T follicular helper cell (primary cell): ENCODE results near the gene EN1.

Source experiments
- DNase-seq: peaks from one replicate; pipeline ENCODE4 v3.0.0-alpha.2; 2020; ENCODE audit warnings: low read depth

The EN1 gene

DNA sequence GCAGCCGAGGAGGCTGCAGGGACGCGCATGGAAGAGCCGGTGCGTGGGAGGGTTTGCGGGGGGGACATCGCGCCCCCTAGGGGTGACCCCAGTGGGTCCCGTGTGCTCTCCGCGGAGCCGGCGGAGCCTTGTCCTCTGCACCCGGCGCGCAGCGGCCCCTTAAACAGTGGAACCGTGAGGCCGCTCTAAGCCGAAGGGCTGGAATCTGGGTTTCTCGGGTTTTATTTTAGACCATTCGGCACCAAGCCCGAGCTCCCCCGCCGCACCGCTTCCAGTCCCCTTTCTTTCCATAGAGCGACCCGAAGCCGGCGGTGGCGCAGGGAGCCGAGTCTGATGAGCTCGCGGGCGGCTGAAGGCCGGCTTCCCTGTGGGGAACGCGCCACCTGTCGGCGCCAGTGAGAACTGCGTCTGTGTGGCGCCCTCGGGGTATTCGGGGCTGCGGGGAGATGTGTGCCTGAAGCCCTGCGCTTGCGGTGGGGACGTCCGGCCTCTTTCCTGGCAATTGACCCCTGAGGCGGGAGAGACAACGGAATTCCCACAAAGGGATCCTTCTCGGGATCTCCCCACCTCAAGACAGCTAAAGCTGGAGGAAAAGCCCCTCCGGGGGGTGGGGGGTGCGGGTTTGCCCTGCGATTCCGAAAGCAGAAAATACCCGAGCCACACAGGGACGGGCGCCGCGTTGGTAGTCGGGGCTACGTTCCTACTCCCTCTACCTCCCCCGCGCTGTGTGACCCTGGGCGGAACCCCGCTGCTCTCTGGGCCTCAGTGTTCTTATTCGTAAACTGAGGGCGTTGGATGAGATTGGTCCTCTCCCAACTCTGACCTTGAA lies 8.2 kb upstream of the EN1 start:
- DNase-seq = peak; percentile 74

DNA sequence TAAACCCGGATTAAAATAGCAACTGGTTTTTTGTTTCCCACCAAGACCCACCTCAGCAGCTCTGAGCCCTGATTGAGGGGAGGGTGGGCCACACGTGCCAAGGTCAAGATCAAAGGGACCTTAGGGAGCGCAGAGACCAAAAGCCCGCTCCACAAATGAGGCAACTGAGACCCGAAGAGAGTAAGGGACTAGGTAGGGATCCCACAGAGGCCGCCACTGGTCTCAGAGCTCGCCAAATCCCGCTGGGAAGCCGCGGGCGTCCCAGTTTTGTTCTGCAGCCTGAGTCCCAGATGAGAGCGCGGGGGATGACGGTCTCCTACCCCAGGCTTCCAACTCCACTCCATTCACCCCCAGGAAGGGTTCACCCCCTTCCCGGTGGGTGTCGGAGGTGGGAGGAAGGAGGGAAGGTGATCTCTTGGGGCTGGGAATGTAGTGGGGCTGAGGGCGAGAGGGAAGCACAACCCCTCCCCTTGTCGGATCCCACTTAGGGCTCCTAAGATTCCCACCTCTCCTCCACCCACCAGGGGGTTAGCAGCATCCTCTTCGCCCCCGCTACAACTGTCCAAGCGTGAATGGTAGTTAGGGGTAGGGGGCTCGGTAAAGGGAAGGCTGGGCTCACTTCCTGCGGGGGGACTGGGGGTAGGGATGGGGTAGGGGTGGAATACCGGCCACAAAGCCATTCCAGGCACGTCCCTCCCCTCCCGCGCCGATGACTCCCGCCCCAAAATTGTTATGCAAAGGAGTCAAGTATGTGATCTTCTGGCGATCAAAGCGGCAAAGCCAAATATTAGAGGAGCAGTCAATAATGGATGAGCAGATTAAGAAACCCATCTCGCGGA lies 7.3 kb upstream of the EN1 start:
- DNase-seq = no peak

DNA sequence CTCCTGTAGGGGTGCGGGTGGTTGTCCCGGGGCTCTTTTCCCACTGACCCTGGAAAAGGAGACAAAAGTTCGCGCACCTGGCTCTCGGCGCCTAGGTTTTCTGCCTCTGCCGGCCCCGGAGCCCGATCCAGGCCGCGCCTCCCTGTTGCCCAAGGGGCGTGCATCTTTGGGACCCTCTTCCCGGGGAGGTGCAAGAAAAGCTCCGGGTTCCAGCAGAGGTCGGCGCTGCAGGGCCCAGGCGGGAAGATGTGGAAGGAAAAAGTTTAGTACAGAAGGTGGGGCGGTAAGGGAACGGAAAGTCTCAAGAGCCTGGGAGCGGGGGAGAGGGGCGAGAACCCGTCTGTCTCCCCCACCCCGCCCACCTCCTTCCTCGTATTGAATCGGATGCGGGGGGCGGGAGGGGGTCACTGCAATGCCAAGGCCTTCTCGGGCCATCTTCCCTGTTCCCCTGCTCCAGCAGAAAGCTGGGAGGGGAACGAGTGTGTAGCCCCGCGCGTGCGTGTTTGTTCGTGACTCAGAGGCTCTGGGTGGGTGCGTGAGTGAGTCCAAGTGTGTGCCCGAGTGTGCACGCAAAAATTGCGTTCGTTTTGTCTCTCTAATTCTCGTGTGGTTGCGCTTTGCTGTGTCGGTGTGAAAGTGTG lies 6.3 kb upstream of the EN1 start:
- no peak for DNase-seq

DNA sequence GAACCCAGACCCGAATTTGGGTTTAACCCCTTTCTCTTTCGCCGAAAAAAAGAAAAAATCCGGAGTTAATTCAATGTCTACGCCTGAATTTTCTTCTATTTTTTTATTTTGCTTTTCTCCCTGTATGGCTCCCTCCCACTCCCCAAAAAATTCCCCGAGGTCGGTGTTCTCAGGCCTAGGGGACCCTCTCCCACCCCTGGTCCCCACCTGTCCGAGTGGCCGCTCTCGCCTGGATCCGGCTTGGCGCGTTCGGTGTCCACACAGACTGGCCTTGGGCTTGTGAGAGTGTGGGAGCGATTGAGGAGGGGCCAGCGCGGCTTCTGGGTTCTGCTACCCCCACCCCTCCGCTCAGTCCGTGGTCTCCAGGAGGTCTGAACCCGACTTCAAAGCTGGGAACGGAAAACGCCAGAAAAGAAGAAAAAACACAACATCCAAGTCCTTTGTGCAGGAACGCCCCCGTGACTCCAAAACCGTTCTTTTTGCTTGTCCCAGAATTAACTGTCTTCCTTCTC lies 5.7 kb upstream of the EN1 start:
- DNase-seq = no peak

DNA sequence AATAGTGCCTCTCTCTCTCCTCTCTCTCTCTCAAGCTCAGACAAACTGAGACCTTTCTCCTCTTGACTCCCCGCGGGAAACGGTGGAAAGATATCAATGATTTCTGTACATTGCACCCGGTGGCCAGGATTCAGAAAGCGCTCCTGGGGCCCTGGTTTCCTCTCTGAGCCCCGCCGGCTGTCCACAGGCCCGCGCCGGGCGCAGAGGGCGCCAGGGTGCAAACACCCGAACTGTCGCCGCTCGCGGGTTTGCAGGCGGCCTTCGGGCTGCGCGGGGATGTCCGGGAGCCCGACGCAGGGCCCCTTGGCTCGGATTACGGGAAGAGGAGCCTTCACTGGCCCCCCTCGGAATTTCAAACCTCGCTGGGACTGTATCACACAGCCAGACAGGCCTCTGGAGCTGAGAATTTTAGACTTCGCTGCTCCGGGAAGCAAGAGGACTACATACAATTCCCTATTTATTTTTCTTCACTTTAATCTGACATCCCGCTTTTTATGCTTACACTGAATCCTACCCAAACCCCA lies 5.2 kb upstream of the EN1 start:
- DNase-seq = no peak

DNA sequence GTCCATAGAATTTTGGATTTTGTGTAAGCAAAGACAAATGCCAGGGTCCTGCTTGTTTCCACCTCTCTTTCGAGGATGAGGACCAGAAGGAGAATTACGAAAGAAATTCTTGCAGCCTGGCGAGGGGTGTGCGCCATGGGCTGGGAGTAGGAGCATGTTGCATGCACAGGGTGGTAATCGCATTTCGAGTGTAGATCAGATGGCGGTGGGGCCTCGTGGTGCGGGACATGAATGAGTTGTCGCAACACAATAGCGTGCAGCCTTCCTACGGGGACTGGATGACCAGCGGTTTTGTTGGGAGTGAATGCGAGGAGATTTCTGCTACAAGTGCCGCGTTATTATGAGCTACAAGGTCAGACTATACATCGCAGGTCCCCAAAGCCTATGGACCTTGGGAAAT lies 4.2 kb upstream of the EN1 start:
- DNase-seq = no peak

DNA sequence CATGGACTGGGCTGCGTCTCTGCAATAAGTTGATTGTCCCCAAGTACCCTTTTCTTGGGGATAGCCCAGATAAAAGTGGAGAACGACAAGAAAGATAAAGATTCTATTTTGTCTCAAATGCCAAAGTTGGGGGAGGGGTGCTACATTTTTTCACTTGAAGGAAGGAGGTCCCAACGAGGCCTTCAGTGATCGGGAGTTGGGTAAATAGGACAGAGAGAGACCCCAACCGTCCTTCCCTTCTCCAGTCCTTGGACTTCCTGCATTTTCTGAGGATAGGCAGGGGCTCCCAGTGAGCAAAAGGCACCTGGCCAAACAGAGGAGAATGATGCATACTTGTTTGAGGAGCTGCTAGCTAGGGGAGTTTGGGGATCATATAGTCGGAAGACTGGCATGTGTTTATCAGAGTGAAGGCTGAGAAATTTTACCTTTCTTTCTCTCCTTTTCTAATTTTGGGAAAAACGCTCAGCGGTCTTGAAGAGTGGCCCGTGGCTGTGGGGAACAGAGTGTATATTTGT lies 3.5 kb upstream of the EN1 start:
- no peak for DNase-seq

DNA sequence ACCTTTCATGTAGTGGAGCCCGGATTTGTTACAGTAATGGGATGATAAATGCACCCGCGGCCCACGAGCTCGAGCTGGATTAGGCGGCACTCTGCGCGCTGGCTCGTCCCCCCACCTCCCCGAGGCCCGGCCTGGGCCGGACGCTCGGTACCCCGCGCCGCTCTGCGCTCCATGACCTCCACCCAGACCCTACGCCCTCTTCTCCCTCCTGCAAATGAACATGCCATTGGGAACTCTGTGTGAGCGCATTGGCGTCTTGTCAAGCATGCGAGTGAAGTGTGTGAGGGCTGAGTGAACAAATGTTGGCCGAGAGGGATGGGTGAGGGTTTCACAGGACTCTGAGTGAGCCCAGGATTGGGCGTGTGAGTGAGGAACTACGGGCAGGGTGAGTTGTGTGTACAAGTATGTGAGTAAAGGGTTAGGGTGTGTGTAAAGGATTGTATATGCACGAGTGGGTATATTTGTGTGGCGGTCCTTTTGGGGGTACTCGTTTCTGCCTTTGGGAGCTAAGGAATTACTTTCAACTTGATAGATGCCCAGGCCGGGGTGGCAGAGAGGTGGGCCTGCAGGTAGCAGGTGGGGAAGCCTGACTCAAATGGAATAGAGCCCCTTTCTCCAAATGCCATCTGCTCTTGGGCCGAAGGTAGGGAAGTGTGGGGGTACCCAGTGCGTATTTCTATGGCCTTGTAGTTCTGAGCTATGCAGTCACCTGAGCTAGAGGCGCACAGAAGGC lies 2.9 kb upstream of the EN1 start:
- no peak for DNase-seq

DNA sequence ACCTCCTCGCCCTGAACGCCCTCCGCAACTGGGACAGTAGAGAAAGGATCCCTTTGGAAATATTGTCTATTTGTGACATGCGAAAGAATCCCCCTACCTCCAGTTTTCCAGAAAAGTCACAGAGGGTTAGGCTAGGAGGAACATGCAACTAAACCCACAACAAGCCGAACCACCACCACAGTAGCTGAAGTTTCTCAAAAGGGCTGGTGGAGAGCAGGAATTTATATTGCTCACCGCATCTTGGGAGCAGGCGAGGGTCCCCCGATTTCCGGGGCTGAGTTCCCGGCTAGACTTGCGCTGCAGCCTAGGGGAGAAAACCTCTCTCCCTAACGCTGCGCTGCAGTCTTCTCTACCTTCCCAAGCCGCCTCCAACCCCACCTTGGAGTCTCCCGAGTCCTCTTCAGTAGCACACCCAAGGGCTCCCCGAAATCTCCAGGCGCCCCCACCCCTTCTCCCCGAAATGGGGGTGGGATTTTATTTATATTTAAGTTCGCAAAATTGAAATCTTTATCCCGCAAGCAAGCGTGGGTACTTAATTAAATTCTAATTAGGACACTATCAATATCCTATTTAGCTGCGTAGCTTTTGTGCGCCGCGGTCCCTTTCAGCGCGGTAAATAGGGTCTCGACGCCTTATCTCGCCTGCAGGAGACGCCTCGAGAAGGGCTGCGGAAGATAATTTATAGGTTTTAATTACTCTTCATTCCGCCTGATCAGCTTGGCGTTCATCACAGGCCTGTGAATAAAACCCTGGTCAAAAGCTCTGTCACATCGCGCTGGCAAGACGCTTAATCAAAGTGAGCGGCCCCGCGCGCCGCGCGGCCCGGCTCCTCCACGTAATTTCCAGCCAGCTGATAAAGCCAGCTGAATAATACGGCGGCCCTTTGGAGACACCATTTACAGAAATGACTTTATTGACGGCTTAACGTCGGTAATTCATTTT lies 2.0 kb upstream of the EN1 start:
- DNase-seq = no peak

DNA sequence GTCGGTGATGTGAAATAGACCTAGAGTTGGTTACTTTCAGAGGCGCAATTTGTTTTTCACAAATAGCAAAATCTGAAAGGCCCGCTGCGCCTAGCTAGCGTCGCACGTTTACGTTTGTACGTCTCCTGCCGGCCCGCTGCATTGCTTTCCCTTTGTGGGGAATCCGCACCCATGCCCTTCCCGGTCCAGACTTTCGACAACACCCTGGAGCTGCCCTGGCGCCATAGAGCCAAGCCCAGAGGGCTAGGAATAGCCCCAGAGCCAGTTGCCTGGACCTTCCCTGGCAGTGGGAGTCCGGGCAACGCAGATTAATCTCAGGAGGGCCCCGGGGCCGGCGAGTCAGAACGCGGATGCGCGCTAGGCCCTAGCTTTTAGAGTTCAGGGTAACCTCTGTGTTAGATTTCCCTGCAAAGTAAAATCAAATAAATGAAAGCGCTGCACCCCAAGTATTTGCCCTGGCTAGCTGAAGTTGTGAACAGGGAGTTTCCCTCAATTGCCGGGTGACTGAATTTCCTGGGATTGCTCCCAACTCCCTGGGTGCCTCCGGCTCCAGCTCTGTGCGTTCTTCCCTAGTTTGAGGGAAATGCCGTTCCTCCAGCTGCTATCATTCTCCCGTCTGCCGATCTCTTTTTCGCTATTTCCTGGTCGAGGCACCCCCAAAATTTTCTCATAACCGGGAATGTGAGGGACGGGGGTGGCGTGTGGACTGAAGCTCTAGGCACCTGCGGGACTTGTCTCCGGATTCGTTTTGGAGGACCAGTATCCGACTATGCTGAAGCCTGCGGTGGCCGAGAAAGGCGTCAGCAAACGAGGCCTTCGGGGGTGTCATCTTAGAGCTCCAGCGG lies 1.2 kb upstream of the EN1 start:
- DNase-seq = no peak

DNA sequence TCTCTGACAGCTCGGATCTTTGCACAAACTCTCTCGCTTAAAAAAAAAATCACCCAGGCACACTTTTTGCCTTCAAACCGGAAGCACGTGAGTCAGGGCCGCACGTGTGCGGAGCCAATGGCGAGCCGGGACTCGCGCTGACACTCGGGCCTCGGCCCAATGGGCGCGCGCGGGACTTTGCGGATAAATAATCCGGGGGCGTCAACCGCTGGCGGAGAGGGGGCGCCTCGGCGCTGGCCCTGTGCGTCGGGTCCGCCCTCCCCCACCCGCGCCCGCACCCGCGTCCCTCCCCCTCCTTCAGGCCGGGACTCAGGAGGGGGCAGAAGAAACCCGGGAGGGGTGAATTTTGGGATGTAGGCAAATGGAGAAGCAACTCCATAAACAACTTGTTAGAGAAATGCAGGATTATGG lies 319 bp upstream of the EN1 start:
- no peak for DNase-seq

DNA sequence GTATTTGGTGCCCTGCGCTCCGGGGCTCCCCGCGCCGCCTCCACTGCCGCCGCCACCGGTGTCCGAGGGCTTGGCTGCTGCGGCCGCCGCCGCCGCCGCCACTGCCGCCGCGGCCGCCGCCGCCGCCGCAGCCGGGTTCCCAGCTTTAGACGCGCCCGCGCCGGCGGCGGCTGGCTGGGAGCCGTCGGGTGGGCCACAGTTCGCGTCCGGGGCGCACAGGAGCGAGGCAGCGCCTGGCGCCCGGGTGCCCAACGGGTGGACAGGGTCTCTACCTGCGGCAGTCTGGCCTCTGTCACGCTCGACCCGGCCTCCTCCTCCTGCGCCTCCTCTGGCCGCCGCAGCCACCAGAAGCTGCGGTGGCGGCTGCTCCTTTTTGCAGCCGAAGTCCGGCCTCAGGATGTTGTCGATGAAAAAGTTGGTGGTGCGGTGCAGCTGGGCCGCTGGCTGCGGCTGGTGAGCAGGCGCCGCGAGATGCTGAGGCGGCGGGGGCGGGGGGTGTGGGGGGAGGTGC lies 951 bp downstream of the EN1 start:
- no peak for DNase-seq

DNA sequence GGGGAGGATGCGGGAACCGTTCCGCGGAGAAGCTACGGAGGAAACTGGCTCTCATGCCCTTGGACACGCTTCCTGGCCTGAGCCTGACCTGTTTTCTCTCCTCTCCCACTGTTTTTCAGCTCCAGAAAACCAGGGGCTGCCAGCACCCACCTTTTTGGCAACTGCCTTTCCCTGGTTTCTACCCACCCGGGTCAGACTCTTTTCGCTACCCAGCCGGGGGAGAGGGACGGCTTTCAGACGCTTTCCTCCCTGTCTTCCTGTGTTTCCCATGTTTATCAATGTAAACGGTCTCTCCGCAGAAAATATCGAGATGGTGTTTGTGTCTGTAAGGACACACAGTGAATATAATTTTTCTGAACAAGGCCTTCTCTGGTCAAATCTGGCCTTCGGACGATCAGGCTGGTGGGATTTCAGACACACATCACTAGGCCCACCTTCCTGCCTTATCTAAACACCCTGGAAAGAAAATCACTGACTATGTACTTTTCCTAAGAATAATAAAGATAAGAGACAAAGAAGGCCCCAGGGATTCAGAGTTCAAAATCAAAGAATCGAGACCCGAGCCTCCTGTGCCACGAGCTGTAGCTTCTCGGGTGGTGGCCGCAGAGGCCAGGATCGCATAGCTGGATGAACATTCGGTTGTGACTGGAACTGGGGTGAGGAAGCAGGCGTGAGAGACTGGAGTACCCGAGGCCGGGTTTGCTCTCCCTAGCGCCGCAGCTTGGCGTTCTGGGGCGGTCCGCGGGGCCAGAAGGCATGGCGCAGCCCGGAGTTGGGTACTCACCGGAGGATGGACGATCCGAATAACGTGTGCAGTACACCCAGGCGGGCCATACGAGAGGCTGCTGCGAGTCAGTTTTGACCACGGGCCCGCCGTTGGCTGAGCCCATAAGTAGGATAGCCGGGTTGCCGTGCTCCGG lies 1.7 kb downstream of the EN1 start:
- no peak for DNase-seq

DNA sequence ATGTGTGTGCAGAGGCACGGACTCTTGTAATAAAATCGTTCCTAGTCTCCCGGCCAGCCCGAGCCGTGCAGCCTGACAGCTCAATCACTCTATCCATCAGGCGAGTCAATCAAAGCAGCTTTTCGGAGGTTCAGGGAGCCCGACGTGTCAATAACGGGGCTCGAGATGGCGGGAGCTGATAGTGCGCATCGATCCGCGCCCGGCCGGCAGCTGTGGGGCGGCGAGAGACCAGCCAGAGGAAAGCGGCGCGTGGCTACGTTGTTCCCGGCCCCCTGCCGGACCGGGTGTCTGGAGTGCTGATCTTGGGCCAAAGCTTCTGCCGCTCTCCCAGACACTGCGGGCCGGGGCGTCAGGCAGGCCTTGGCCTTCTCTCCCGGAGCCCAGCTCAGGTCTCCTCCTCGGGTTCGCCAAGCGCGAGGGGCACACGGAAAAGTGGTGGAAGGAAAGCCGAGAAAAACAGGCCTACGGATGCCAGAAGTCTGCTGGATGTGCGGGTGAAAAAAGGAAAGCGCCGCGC lies 2.4 kb downstream of the EN1 start:
- no peak for DNase-seq

DNA sequence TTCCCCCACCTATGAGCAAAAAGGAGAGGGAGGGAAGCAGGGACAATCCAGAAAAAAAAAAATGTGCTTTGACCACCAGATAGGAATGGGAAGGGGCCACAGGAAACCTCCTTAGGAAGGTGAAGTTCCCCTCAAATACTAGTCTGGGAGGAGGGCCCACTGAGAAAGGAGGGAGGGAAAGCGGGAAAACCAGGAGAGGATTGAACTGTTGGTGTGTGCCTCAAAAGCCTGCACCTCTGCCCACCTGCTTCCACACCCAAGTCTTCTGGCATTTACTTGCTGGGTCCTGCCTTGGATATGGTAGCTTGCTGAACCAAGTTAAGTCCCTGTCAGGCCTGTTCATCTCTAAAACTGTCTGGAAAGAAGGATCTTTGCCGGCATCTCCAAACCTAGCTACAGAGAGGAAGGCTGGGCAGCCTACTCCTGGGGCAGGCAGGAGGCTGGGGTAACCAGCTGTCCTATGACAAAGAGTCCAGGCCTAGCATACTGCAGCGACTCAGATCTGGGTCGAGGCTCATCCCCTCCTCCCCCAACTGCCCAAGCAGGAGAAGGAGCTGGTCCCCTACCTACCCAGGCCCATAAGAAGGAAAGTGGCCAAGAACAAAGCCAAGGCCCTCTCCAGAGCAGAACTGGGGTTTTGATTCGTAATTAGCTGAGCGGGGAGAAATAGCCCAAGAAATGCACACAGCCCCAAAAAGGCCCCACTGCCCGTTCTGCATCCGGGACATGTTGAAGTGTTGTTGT lies 3.0 kb downstream of the EN1 start:
- no peak for DNase-seq

DNA sequence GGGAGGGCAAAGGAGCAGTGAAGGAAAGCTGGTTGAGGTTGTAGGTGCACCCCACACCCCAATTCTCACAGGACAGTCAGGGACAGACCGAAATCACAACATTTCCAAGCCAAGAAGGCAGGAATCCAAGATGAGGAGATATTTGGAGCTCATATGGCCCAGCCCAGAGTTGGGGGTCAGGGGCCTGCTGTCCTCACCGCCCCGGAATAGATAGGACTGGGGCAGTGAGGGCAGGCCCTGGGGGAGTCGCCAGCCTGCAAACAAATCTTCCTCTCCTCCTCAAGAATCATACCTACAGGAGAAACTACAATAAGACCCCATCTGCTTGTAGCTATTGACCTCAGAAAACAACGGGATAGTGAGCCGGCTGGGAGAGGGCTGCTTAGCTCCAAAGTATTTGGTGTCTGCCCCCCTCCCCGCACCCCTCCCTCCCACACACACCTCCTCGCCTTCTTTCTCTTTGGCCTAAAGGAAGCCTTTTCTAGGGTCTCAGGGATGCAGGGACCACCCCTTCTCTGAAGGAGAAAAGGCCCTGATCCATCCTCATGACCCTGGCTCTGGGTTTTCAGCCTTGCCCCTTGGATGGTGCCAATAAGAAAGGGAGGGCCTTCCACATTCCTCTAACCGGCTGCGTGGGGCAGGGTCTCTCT lies 3.8 kb downstream of the EN1 start:
- DNase-seq = no peak
